Measurements from ENCODE around the gene TYSND1.
"Not testable (repeated sequence)": the region's sequence is repeated elsewhere in the genome, so short reads cannot be mapped to it uniquely, and the experiment has no call there.

The TYSND1 gene

GRCh38 chr10:70162151-70162891, 15.8 kb upstream of the TYSND1 start:
- H3K4me3 Mint-ChIP-seq = no peak overlapping the region
- H3K27ac Mint-ChIP-seq = peak overlapping the region in 1 of 3 experiments; percentile 15
- H3K36me3 Mint-ChIP-seq (ENCODE audit: low read depth) = peaks cover 36% of the 10 kb centered on the region
- TF ChIP-seq CTCF (IDR thresholded peaks at IDR 0.05; ENCODE audit: unreplicated experiment in 3 of 3) = no peak
- H3K4me1 Mint-ChIP-seq = peaks cover 43% of the 10 kb centered on the region
- H3K9me3 Mint-ChIP-seq = no peaks in the 10 kb centered on the region
- H3K27me3 Mint-ChIP-seq (ENCODE audit: low read depth) = no peaks in the 10 kb centered on the region

GRCh38 chr10:70160798-70161197, 14.3 kb upstream of the TYSND1 start:
- Mint-ChIP-seq H3K4me1 (peaks cover 35% of the 10 kb centered on the region), H3K4me3 (no peak overlapping the region), H3K36me3 (ENCODE audit: low read depth) (peaks cover 48% of the 10 kb centered on the region), H3K27me3 (ENCODE audit: low read depth) (no peaks in the 10 kb centered on the region), H3K27ac (no peak overlapping the region), H3K9me3 (no peaks in the 10 kb centered on the region)
- TF ChIP-seq CTCF (IDR thresholded peaks at IDR 0.05; ENCODE audit: unreplicated experiment in 3 of 3) = no peak

GRCh38 chr10:70159366-70159765, 12.9 kb upstream of the TYSND1 start:
- H3K9me3 Mint-ChIP-seq; H3K27ac Mint-ChIP-seq; H3K27me3 Mint-ChIP-seq (ENCODE audit: low read depth): not testable (repeated sequence)

GRCh38 chr10:70158113-70158512, 11.6 kb upstream of the TYSND1 start:
- Mint-ChIP-seq H3K4me1 (peaks cover 21% of the 10 kb centered on the region), H3K4me3 (no peak overlapping the region), H3K9me3 (no peaks in the 10 kb centered on the region), H3K36me3 (ENCODE audit: low read depth) (peaks cover 58% of the 10 kb centered on the region), H3K27me3 (ENCODE audit: low read depth) (no peaks in the 10 kb centered on the region), H3K27ac (peak overlapping the region in 1 of 3 experiments; percentile 31)
- TF ChIP-seq CTCF (IDR thresholded peaks at IDR 0.05; ENCODE audit: unreplicated experiment in 3 of 3) = no peak

More at GRCh38 chr10:70159366-70159765, 12.9 kb upstream of the TYSND1 start:
- not testable (repeated sequence) for H3K4me3 Mint-ChIP-seq
- peaks cover 53% of the 10 kb centered on the region for H3K36me3 Mint-ChIP-seq (ENCODE audit: low read depth)
- H3K4me1 Mint-ChIP-seq = peaks cover 30% of the 10 kb centered on the region

GRCh38 chr10:70155255-70155838, 8.8 kb upstream of the TYSND1 start:
- Mint-ChIP-seq H3K4me3 (no peak overlapping the region), H3K9me3 (no peaks in the 10 kb centered on the region), H3K27me3 (ENCODE audit: low read depth) (no peaks in the 10 kb centered on the region), H3K4me1 (peaks cover 9% of the 10 kb centered on the region), H3K27ac (peak overlapping the region in 1 of 3 experiments; percentile 12), H3K36me3 (ENCODE audit: low read depth) (peaks cover 76% of the 10 kb centered on the region)
- no peak for TF ChIP-seq CTCF (IDR thresholded peaks at IDR 0.05; ENCODE audit: unreplicated experiment in 3 of 3)

GRCh38 chr10:70148516-70148915, 2.0 kb upstream of the TYSND1 start:
- Mint-ChIP-seq H3K4me3 (no peak overlapping the region), H3K4me1 (peaks cover 28% of the 10 kb centered on the region), H3K9me3 (no peaks in the 10 kb centered on the region), H3K27me3 (ENCODE audit: low read depth) (peaks cover 4% of the 10 kb centered on the region), H3K27ac (peak overlapping the region in 2 of 3 experiments; percentile 62 to 67), H3K36me3 (ENCODE audit: low read depth) (peaks cover 41% of the 10 kb centered on the region)
- TF ChIP-seq CTCF (IDR thresholded peaks at IDR 0.05; ENCODE audit: unreplicated experiment in 3 of 3) = no peak

Measured in nephron (organoid).